ENCODE data around the gene INPP5E.

DNA sequence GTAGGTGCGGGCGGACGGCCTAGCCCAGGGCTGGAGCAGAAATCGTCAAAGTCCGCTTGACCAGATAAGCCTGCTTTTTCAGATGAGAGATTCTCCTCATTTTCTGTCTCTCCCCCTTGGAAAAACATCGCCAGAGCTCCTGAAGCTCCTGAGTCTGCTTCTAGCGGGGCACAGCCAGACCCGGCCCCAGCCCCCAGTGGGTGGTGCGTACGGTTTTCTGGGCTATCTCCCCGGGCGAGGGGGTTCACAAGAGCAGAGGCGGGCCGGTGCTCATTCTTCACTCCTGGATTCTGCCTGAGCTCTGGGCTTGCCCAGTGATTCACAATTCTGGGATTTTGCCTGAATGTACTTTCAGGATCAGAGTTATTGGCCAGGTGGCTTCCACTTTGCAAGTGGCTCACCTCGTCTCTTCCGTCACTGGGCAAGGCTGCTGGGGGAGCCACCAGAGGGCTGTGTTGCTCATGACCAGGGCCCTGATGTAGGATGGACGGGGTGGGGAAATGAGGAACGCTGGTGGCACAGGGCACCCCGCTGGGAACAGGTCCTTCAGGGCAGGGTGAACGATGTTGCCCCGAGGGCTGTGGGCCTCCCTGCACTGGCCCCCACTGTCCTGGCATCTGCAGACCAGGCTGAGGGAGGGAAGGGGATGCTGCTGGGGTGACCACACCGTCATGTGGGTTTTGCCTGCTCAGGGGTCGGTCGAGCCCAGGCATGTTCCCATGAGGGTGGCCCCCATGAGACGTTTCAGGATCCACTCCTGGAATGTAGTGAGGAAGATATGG, 36.9 kb upstream of the INPP5E start:
- TF ChIP-seq POLR2A (IDR thresholded peaks at IDR 0.05) (no peak), POLR2AphosphoS5 (IDR thresholded peaks at IDR 0.05; ENCODE audit: insufficient read depth in 1 of 2, low read depth in 1 of 2) (no peak)
- TF ChIP-seq, protein P1, sequence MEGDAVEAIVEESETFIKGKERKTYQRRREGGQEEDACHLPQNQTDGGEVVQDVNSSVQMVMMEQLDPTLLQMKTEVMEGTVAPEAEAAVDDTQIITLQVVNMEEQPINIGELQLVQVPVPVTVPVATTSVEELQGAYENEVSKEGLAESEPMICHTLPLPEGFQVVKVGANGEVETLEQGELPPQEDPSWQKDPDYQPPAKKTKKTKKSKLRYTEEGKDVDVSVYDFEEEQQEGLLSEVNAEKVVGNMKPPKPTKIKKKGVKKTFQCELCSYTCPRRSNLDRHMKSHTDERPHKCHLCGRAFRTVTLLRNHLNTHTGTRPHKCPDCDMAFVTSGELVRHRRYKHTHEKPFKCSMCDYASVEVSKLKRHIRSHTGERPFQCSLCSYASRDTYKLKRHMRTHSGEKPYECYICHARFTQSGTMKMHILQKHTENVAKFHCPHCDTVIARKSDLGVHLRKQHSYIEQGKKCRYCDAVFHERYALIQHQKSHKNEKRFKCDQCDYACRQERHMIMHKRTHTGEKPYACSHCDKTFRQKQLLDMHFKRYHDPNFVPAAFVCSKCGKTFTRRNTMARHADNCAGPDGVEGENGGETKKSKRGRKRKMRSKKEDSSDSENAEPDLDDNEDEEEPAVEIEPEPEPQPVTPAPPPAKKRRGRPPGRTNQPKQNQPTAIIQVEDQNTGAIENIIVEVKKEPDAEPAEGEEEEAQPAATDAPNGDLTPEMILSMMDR (IDR thresholded peaks at IDR 0.05) = no peak

Measured in vagina (tissue), 2 donors.